Right lobe of liver (tissue), 4 donors: Measurements from ENCODE around the gene DLG1.

ENCODE experiments used
- POLR2A ChIP-seq: fragments of 450-650 bp; IDR thresholded peaks from one replicate; pipeline ENCODE4 v1.6.1; 2017; ENCODE audit warnings: antibody characterized with exemption, mild to moderate bottlenecking
- TF ChIP-seq, protein P1 (sequence below), 4 donors: fragments of 200-600 bp in 3 of 4; fragments of 450-650 bp in 1 of 4; IDR thresholded peaks; one replicate each; pipeline versions ENCODE4 v1.5.1 to v1.8.0; 2016 to 2022; ENCODE audit warnings: antibody characterized with exemption in 4 of 4, mild to moderate bottlenecking in 2 of 4
- donor health status: DM: no; HTN: no; CAD: no.
- donor health status: DM: no; HTN: no; CAD: no.
- donor health status: DM: no; HTN: yes; CAD: no.

DNA sequence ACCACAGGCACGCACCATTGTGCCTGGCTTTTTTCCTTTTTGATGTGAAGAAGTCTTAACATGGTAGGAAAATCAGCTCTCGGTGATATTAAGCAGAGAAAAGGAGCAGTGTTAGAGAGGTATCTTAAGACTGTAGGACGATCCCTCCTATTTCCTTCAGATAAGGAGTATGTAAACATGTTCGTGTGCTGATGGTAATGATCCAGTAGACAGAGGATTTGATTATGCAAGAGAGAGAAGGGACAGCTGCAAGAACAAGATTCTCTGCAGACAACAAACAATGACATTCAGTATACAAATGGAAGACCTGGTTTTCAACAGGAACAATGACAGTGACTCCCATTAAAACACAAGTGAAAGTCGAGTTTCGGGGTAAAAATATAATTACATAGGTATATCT is 173.7 kb downstream of the DLG1 start:
- TF ChIP-seq, protein P1, sequence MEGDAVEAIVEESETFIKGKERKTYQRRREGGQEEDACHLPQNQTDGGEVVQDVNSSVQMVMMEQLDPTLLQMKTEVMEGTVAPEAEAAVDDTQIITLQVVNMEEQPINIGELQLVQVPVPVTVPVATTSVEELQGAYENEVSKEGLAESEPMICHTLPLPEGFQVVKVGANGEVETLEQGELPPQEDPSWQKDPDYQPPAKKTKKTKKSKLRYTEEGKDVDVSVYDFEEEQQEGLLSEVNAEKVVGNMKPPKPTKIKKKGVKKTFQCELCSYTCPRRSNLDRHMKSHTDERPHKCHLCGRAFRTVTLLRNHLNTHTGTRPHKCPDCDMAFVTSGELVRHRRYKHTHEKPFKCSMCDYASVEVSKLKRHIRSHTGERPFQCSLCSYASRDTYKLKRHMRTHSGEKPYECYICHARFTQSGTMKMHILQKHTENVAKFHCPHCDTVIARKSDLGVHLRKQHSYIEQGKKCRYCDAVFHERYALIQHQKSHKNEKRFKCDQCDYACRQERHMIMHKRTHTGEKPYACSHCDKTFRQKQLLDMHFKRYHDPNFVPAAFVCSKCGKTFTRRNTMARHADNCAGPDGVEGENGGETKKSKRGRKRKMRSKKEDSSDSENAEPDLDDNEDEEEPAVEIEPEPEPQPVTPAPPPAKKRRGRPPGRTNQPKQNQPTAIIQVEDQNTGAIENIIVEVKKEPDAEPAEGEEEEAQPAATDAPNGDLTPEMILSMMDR (IDR thresholded peaks at IDR 0.05), result no peak
- TF ChIP-seq POLR2A, result no peak
